ENCODE data around the gene GNG2.

GNG2 gene

GRCh38 chr14:51860164-51860824 lies at the start of gene GNG2:
TSS of gene GNG2 (plus strand) at chr14:51860612. CDS start at chr14:51950679, 90,067 bp downstream.
- H3K4me1 ChIP-seq (ENCODE audit: insufficient read depth, low read length), result no peaks in the 10 kb centered on the region; the same call in none of the 2 replicates
- peak within 1 kb of the TSS; percentile 82 for H3K9ac ChIP-seq (ENCODE audit: low read depth, low read length)

GRCh38 chr14:51811706-51812105 lies 48.7 kb upstream of the GNG2 start:
- no peak overlapping the region for H3K9ac ChIP-seq (ENCODE audit: low read depth, low read length)
- H3K4me1 ChIP-seq (ENCODE audit: insufficient read depth, low read length), result no peaks in the 10 kb centered on the region
- no peaks in the 10 kb centered on the region for H3K36me3 ChIP-seq (ENCODE audit: insufficient read depth, low read length)
- H3K9me3 ChIP-seq (ENCODE audit: control insufficient read depth, insufficient read depth, low read length), result no peaks in the 10 kb centered on the region; the same call in 1 of the 2 replicates

More at GRCh38 chr14:51860164-51860824, at the start of gene GNG2:
- Histone ChIP-seq H3K9me3 (ENCODE audit: control insufficient read depth, insufficient read depth, low read length) (no peaks in the 10 kb centered on the region), H3K36me3 (ENCODE audit: insufficient read depth, low read length) (no peaks in the 10 kb centered on the region)

DNA sequence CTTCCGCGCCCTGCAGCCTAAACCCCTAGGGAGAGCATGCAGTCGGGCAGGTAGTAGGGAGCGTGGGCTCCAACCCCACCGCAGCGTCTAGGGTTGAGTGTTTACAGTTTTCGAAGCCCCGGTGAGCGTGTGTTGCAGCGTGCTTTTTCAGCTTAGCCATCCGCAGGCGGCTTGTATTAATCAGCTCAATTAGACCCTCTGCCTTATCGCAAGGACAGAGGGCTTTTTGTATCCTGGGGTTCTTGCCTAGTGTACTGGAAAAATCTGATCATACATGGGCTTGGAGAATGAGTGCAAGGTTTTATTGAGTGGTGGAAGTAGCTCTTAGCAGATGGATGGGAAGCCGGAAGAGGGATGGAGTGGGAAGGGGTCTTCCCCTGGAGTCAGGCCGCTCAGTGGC lies 44.4 kb upstream of the GNG2 start:
- no peaks in the 10 kb centered on the region; the same call in 1 of the 2 replicates for H3K4me1 ChIP-seq (ENCODE audit: insufficient read depth, low read length)
- H3K9ac ChIP-seq (ENCODE audit: low read depth, low read length), result no peak overlapping the region
- no peaks in the 10 kb centered on the region for H3K9me3 ChIP-seq (ENCODE audit: control insufficient read depth, insufficient read depth, low read length)
- H3K36me3 ChIP-seq (ENCODE audit: insufficient read depth, low read length), result no peaks in the 10 kb centered on the region

GRCh38 chr14:51817326-51817725 lies 43.1 kb upstream of the GNG2 start:
- Histone ChIP-seq H3K9ac (ENCODE audit: low read depth, low read length) (no peak overlapping the region), H3K4me1 (ENCODE audit: insufficient read depth, low read length) (no peaks in the 10 kb centered on the region; the same call in 1 of the 2 replicates), H3K9me3 (ENCODE audit: control insufficient read depth, insufficient read depth, low read length) (no peaks in the 10 kb centered on the region), H3K36me3 (ENCODE audit: insufficient read depth, low read length) (no peaks in the 10 kb centered on the region)

DNA sequence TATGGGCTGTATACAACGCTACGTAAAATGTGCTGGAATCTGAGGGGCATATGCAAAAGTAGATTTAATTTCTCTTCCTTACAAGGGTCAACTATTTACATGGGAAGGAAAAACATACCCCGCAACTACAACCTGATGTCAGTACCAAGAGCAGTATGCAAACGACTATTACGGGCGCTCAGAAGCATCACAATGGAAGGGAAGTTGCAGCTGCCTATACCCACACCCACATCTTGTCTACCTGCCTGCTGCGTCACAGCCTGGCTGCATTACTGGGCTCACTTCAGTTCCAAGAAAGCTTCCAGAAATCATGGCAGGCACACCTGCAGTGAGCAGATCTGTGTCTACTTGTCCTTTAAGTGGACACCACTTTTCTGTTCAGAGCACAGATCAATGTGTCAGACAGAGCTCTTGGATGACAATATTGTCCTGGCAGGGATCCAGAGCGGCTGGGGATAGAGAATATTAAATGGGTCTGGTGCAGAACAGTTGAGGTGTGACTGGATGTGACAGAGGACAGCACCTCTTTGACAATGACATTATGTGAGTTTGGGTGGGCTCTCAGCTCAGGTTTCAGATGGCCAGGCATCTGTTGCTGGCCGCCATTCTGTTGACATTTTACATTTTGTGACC lies 41.5 kb upstream of the GNG2 start:
- Histone ChIP-seq H3K4me1 (ENCODE audit: insufficient read depth, low read length) (no peaks in the 10 kb centered on the region; the same call in 1 of the 2 replicates), H3K9me3 (ENCODE audit: control insufficient read depth, insufficient read depth, low read length) (no peaks in the 10 kb centered on the region), H3K36me3 (ENCODE audit: insufficient read depth, low read length) (no peaks in the 10 kb centered on the region), H3K9ac (ENCODE audit: low read depth, low read length) (no peak overlapping the region)

GRCh38 chr14:51821822-51822221 lies 38.6 kb upstream of the GNG2 start:
- Histone ChIP-seq H3K9me3 (ENCODE audit: control insufficient read depth, insufficient read depth, low read length) (no peaks in the 10 kb centered on the region), H3K4me1 (ENCODE audit: insufficient read depth, low read length) (no peaks in the 10 kb centered on the region; the same call in 1 of the 2 replicates), H3K9ac (ENCODE audit: low read depth, low read length) (no peak overlapping the region), H3K36me3 (ENCODE audit: insufficient read depth, low read length) (no peaks in the 10 kb centered on the region)

- Histone ChIP-seq H3K9ac (ENCODE audit: low read depth, low read length) (no peak overlapping the region), H3K9me3 (ENCODE audit: control insufficient read depth, insufficient read depth, low read length) (no peaks in the 10 kb centered on the region), H3K36me3 (ENCODE audit: insufficient read depth, low read length) (no peaks in the 10 kb centered on the region), H3K4me1 (ENCODE audit: insufficient read depth, low read length) (no peaks in the 10 kb centered on the region; the same call in 1 of the 2 replicates)
Observed at GRCh38 chr14:51822499-51822898, 37.9 kb upstream of the GNG2 start.

- H3K4me1 ChIP-seq (ENCODE audit: insufficient read depth, low read length), result peaks cover 9% of the 10 kb centered on the region; the same call in 1 of the 2 replicates
- no peak overlapping the region for H3K9ac ChIP-seq (ENCODE audit: low read depth, low read length)
Observed at GRCh38 chr14:51823706-51824105, 36.7 kb upstream of the GNG2 start.

GRCh38 chr14:51824191-51824590 lies 36.2 kb upstream of the GNG2 start:
- Histone ChIP-seq H3K9ac (ENCODE audit: low read depth, low read length) (no peak overlapping the region), H3K4me1 (ENCODE audit: insufficient read depth, low read length) (peaks cover 9% of the 10 kb centered on the region; the same call in 1 of the 2 replicates)

More at GRCh38 chr14:51823706-51824105, 36.7 kb upstream of the GNG2 start:
- Histone ChIP-seq H3K36me3 (ENCODE audit: insufficient read depth, low read length) (no peaks in the 10 kb centered on the region), H3K9me3 (ENCODE audit: control insufficient read depth, insufficient read depth, low read length) (no peaks in the 10 kb centered on the region)

GRCh38 chr14:51825926-51826325 lies 34.5 kb upstream of the GNG2 start:
- peaks cover 9% of the 10 kb centered on the region; the same call in 1 of the 2 replicates for H3K4me1 ChIP-seq (ENCODE audit: insufficient read depth, low read length)
- H3K9ac ChIP-seq (ENCODE audit: low read depth, low read length), result no peak overlapping the region
- no peaks in the 10 kb centered on the region for H3K36me3 ChIP-seq (ENCODE audit: insufficient read depth, low read length)
- no peaks in the 10 kb centered on the region for H3K9me3 ChIP-seq (ENCODE audit: control insufficient read depth, insufficient read depth, low read length)

More at GRCh38 chr14:51824191-51824590, 36.2 kb upstream of the GNG2 start:
- Histone ChIP-seq H3K36me3 (ENCODE audit: insufficient read depth, low read length) (no peaks in the 10 kb centered on the region), H3K9me3 (ENCODE audit: control insufficient read depth, insufficient read depth, low read length) (no peaks in the 10 kb centered on the region)

DNA sequence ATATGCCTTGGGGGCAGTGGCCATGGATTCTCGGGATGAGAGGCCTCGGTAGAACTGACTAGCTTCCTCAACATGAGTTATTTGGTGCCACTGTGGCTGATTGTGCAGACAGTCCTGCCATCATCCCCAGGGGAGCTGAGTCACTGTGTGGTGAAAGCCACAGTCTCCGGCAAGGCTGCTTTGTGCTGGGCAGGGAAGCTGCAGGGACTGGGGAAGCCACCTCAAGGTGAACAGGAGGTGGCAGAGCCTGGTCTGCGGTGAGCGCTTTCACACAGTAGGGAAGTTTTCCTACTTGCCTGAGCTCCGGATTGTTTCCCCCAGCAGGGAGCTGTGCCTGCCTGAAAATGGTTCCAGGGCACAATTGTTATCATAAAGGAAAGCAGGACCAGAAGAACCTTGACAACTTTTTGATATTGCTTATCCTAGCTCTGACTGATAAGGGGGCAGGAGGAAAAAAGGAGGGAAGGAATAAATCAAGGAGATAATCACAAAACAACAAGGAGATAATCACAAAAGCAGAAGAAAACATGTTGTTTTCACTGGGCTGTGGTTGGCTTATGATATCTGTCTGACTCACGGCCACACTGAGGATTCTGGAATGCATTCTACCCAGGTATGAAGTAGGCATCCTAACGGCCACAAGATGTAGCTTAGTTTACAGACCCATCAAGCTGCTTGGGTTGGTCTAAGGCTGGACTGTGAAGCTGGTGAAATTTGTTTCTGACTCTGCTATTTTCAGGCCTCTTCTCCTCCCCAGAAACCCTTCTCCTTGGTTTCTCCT lies 32.2 kb upstream of the GNG2 start:
- H3K9ac ChIP-seq (ENCODE audit: low read depth, low read length), result no peak overlapping the region
- H3K36me3 ChIP-seq (ENCODE audit: insufficient read depth, low read length), result no peaks in the 10 kb centered on the region
- no peaks in the 10 kb centered on the region for H3K9me3 ChIP-seq (ENCODE audit: control insufficient read depth, insufficient read depth, low read length)
- H3K4me1 ChIP-seq (ENCODE audit: insufficient read depth, low read length), result peaks cover 9% of the 10 kb centered on the region; the same call in 1 of the 2 replicates

DNA sequence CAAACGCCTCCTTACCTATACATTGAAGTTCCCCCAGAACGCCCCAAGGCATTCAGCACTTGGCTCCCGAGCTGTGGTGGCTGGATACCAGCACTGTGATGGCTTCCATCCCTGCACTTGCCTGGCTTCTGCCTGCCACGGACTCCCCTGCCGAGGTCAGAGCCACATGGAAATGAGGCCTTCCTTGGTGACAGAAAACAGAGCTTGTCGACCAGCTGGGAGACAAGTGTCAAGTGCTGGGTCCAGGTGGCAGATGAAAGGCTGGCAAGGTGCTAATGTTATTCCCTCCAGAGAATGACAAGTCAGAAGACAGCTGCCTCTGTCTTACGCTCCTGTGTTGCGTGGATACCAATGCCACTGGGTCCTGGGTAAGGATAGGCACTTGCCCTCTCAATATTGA lies 26.2 kb upstream of the GNG2 start:
- Histone ChIP-seq H3K36me3 (ENCODE audit: insufficient read depth, low read length) (no peaks in the 10 kb centered on the region), H3K9me3 (ENCODE audit: control insufficient read depth, insufficient read depth, low read length) (no peaks in the 10 kb centered on the region), H3K9ac (ENCODE audit: low read depth, low read length) (no peak overlapping the region), H3K4me1 (ENCODE audit: insufficient read depth, low read length) (peaks cover 10% of the 10 kb centered on the region)

DNA sequence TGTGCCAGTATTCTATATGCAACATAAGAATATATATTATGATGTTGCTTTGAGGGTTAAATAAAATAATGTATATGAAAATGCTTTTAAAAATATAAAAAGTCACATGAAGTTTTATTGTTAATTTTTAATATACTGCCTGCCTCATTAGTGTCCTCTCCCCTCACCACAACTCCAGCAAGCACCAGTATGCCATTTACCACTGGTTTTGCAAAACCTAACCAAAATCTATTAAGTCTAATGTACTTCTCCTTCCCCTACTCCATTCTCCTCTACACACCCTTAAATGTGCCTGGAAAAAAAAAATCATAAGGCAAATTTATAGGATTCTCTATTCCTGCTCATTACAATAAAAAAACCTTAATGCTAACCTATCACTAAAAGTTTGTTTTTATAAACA lies 24.0 kb upstream of the GNG2 start:
- H3K9me3 ChIP-seq (ENCODE audit: control insufficient read depth, insufficient read depth, low read length), result no peaks in the 10 kb centered on the region
- H3K4me1 ChIP-seq (ENCODE audit: insufficient read depth, low read length), result peaks cover 14% of the 10 kb centered on the region
- H3K36me3 ChIP-seq (ENCODE audit: insufficient read depth, low read length), result no peaks in the 10 kb centered on the region
- H3K9ac ChIP-seq (ENCODE audit: low read depth, low read length), result no peak overlapping the region

- Histone ChIP-seq H3K4me1 (ENCODE audit: insufficient read depth, low read length) (peaks cover 10% of the 10 kb centered on the region), H3K9me3 (ENCODE audit: control insufficient read depth, insufficient read depth, low read length) (no peaks in the 10 kb centered on the region), H3K36me3 (ENCODE audit: insufficient read depth, low read length) (no peaks in the 10 kb centered on the region), H3K9ac (ENCODE audit: low read depth, low read length) (no peak overlapping the region)
Observed at GRCh38 chr14:51844081-51844881, 16.1 kb upstream of the GNG2 start.

Measured in ES-I3 (cell line).